Stimulated activated CD4-positive, alpha-beta T cell treated with anti-CD3 and anti-CD28 coated beads, Interleukin-4, amount 100 ng/mL, for 24 hours (primary cell): ENCODE measurements around the gene SETD1B.
"Not testable (repeated sequence)": the region's sequence is repeated elsewhere in the genome, so short reads cannot be mapped to it uniquely, and the experiment has no call there.

ENCODE experiments used
- DNase-seq: peaks from one replicate; pipeline ENCODE4 v3.0.0-alpha.2; 2020

Gene SETD1B

DNA sequence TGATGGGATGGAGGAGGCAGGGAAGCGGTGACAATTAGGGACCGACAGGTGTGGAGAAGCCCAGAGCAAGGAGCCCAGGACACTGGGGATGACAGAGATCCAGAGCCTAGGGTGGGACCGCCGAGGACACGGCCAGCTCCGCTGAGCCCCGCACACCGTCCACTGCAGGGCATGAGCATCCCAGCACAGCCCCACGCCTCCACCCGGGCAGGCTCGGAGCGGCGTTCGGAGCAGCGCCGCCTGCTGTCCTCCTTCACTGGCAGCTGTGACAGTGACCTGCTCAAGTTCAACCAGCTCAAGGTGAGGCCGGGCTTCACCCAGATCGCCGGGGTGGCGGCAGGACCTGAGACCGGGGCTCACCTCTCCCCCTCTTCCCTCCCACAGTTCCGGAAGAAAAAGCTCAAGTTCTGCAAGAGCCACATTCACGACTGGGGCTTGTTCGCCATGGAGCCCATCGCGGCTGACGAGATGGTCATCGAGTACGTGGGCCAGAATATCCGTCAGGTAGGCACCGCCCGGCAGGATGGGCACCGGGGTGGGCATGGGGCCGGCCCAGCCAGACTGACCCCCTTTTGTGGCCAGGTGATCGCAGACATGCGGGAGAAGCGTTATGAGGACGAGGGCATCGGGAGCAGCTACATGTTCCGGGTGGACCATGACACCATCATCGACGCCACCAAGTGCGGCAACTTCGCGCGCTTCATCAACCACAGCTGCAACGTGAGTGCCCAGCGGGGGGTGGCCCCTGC is 23.7 kb downstream of the SETD1B start:
- no peak for DNase-seq

DNA sequence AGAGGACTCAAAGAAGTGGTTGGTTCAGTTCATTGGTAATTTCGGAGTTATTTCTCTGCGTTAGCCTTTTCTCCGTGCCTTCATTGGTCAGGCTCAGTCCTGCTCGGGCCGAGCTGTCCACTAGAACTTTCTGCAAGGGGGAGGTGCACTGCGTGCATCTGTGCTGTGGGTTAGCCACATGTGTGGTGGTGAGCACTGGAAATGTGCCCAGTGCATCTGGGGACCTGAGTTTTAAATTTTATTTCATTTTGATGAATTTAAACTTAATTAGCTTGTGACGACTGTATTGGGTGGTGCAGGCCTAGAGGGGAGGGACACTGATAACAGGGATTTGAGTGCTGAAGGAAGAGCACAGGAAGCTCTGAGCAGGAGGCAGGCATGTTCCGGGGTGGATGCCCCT is 24.5 kb downstream of the SETD1B start:
- DNase-seq, result no peak

DNA sequence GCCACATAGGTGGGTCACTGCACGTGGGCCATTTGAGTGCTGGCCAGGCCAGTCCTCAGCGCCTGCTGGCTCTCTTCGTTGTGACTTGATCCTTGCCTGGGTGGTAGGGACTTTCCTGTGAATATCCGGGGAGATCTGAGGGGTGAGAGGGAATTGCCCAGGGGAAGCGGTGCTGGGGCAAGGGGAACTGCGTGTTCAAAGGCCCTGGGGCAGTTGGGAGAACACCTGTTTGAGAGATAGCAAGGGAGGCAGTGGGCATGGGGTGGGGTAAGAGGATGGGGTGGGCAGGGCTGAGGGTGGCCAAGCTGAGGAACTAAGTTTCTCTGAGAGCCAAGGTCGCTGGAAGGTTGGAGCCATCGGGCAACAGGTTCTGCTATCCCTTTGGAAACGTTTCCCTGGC is 25.0 kb downstream of the SETD1B start:
- DNase-seq, result no peak

DNA sequence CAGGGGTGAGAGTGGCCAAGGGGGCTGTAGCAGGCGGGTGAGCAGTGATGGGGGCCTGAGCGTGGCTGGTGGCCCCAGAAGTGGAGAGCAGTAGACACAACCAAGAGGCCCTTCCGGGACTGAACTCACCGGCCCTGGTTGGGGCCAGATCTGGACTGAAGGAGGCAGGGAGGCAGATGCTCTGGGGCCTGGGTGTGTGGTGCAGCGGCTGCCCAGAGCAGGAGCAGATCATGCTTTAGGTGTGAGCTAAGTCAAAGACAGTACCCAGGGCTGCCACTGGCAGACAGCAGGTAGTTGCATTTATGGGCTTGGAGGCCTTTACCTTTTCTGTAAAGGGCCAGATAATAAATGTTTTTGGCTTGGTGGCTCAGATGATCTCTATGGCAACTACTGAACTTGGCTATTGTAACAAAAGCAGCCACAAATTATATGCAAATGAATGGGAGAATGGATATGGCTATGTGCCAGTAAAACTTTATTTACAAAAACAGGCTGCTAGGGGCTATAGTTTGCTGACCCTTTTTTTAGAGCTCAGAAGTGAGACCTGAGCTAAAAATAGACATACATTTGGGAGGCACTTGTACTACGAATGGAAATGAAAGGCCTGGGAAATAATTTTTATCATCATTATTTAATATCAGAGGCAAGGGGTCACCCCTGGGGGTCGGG is 25.6 kb downstream of the SETD1B start:
- no peak for DNase-seq

DNA sequence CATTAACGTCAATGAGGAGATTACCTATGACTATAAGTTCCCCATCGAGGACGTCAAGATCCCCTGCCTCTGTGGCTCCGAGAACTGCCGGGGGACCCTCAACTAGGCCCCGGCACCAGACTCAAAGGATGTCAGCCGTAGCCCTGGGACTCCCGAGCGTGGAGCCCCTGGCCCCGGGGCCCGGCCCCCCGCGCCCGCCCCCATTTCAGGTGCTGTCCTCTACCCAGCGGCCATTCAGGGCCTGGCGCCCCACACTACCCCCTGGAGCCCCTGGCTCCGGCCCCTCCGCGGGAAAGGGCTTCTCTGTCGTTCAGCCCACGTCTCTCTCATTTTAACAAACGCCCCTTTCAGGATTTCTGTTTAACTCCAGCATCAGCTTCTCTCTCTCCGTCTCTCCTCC is 26.3 kb downstream of the SETD1B start:
- DNase-seq, result no peak

DNA sequence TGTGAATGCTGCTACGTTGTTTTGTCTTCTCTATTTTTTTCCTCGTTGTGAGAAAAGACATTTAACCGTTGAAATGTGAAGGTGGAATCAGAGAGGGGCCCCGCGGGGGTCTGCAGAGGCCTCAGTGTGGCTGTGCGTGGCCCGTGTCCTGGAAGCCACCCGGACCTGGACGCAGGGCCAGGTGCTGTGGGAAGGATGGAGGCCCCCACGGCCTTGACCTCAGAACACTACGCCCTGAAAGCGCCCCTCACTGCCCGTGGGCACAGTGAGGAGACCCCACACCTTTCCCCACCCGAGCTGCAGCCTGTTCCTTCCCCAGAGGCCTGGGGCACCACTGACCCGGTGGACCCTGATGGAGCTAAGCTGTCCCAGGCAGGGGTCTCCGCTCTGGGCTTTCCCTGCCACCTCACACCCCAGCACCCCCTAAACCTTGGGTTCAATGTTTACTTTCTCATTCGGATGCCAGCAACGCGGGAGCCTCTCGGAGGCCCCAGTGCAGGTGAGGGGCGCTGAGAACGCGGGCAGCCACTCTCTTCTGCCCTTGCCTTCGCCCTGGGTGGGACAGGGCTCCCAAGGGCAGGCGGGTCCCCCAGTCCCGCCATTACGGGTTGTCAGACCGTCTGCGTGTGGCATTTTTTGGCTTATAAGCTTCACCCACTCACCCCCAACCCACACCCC is 26.9 kb downstream of the SETD1B start:
- no peak for DNase-seq

DNA sequence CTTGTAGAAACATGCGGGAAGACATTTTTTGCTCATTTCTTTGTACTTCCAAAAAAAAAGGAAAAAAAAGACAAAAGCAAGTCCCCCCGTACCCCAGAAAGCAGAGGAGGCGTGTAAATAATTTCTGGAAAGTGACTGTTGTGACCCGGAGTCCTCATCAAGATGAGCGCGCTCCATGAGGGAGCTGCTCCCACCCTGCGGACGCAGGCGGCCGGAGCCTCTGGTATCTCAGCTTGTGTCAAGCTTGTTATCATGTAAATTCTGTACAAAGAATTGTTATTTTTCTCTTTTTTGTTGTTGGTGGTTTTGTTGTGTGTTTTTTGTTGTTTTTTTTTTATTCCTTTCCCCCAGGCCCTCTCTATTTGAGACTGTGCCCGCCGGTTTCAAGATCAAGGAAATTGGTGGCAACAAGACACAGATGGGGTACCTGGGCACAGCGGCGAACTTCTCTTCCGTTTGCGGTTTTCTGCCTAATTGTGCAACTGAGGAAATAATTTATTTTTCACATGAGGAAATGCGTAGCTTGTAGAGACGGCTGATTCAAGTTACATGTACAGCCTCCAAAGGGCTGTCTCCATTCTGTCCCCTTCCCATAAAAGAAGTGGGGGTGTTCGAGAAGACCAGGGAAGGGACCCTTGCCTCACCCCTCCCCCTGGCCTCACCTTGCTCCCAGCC is 27.9 kb downstream of the SETD1B start:
- DNase-seq, result no peak

DNA sequence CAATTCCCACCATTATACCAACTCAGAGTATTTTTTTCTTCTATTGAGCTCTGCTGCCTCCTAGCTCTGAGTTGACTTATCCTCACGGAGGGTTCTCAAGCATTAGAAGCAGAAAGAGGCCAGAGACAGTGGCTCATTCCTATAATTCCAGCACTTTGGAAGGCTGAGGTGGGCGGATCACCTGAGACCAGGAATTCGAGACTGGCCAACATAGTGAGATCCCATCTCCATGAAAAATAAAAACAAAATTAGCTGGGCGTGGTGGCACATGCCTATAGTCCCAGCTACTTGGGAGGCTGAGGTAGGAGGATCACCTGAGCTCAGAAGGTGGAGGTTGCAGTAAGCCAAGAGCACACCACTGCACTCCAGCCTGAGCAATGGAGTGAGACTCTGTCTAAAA is 33.9 kb downstream of the SETD1B start:
- DNase-seq, result no peak

DNA sequence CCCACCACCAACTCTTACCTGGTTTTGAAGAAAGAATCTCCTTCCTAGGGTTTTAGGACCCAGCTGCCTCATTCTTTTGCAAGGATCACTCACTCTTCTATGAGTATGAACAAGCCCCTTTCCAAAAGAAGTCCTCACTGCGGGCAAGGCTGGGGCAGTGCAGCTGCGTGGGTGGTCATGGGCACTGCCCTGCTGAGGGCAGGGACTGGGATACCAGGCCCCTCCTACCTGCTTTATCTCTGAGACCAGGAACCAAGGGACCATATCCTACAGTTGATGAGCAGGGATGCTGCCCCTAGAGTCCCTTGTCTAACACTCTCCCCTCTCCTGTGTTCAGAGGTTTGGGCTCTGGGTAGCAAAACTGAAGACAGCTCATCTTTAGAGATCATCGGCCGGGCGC is 34.3 kb downstream of the SETD1B start:
- no peak for DNase-seq

DNA sequence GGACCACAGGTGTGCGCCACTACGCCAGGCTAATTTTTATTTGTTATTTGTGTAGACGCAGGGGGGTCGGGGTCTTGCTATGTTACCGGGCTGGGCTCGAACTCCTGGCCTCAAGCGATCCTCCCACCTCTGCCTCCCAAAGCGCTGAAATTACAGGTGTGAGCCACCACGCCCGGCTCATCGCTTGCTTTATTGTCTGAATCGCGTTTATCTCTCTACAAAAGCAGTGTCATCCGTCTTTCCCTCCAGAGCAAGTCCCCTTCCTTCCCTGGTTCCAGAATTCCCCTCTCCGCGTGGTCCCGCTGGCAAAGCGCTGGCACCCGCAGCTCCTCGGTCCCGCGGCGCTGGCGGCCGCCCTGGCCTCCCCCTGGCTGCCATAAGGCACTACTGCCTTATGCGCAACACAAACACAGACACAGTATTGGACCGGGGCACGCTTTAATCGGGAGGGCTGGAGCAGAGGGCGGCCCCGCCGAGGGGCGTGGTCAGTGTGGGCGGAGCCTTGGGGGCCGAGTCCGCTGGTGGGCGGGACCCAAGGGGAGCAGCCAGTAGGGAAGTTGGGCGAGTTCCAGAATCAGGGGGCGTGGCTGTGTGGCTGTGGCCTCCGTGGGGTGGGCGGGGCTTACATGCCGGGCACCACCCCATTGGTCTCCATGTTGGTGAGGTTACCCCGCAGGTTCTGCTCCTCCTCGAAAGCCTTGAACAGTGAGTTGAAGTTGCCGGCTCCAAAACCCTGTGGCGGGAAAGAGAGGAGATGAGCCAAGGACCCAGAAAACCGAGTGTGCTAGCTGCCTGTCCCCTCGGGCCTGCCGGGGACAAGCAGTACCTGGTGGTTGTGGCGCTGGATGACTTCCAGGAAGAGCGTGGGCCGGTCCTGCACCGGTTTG is 35.5 kb downstream of the SETD1B start:
- DNase-seq, result peak; percentile 100

DNA sequence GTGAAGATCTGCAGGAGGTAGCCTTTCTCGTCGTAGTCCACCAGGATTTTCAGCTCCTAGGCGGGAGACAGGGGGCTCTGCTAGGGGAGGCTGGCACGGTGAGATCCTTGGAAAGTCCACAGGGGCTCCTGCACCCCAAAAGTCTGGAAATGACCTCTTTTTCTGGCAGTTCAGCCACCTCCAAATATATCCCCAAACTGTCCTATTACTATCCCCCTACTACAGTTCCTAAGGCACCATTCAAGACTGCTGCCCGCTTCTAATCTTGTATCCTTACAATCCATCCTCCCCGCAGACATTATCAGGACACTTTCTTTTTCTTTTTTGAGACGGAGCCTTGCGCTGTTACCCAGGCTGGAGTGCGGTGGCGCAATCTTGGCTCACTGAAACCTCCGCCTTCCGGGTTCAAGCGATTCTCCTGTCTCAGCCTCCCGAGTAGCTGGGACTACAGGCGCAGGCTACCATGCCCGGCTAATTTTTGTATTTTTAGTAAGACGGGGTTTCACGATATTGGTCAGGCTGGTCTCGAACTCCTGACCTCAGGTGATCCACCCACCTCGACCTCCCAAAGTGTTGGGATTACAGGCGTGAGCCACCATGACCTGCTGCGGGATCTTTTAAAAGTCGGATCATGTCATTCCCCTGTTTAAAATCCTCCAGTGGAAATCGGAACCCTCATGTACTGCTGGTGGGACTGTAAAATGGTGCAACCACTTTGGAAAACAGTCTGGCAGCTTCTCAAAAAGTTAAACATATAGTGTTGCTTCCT is 36.4 kb downstream of the SETD1B start:
- DNase-seq, result no peak

DNA sequence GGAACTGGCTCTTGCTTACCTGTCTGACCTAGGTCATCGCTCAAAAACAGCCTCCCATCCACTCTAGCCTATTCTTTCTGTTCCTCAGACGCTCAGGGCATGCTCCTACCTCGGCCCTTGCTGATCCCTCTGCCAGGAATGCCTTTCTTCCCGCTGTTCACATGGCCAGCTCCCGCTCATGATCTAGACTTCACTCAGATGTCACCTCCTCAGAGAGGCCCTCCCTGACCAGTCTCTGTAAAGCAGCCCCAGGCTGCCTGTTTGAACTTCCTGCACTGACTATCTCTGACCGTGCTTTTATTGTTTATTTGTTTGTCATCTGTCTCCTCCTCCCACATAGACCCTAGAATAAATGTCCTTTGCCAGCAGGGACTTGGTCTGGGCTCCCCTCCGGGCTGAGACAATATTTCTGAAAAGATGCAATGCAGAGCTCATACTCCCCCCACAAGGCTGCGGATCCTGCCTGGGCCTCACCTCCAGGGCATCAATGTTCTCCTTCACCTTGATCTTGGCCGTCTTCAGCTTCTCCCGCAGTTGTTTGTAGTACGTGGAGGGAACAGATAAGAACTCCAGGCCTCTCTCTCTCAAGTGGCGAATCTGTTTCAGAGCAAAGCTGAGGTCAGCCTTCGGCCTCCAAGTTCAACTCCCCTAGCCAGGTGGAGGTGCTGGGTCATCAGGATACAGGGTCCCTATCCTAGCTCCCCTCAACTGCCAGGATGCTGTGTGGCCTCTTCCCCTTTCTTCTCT is 39.6 kb downstream of the SETD1B start:
- no peak for DNase-seq

DNA sequence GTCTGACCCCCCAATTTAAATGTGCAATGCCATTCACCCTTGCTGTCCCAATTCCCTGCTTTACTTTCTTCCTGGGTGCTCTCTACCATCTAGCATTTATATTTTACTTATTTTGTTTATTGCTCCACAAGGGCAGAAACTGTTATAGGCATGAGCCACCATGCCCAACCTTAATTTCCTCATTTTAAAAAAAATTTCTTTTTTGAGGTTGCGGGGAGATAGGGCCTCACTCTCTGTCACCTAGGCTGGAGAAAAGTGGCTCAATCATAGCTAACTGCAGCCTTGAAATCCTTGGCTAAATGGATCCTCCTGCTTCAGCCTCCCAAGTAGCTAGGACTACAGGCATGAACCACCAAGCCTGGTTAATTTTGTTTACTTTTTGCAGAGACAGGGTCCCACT is 41.9 kb downstream of the SETD1B start:
- DNase-seq, result no peak

DNA sequence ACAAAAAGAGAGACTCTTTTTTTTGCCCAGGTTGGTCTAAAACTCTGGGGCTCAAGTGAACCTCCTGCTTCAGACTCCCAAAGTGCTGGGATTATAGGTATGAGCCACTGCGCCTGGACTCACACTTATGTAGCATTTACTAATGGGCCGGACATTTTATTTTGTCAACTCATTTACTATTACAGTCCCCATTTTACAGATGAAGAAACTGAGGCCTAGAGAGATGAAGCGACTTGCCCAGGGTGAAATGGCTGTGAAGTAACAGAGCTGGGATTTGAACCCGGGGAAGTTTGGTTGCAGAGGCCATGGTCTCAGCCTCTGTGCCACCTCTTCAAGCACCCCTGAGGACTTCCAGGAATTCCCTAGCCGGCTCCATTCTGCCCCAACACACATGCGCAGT is 45.4 kb downstream of the SETD1B start:
- DNase-seq, result no peak

DNA sequence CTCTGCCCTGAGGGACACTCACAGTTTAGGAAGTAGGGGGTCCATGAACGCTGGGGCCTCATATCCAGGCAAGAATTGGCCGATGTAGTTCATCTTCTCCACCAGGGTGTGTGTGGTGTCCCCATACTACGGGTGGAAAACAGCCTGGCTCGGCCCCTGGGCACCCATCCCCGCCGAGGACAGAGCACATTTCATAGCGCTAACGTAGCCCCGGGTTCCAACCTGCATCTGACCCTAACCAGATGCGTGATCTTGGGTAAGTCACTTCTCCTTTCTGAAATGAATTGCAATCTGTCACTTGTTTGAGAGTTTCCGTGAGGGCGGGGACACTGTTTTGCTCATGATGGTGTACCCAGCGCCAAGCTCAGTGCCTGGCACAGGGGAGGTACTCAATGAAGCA is 45.9 kb downstream of the SETD1B start:
- no peak for DNase-seq

DNA sequence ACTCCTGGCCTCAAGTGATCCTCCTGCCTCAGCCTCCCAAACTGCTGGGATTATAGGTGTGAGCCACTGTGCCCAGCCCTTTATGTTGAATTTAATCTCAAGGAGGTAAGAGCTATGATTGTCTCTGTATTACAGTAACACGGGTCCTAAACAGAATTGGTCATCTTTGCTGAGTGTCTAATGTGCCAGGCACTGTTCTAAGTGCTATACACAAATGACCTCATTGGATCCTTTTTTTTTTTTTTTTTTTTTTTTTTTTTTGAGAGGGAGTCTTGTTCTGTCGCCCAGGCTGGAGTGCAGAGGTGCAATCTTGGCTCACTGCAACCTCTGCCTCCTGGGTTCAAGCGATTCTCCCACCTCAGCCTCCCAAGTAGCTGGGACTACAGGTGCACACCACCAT is 48.6 kb downstream of the SETD1B start:
- not testable (repeated sequence) for DNase-seq

DNA sequence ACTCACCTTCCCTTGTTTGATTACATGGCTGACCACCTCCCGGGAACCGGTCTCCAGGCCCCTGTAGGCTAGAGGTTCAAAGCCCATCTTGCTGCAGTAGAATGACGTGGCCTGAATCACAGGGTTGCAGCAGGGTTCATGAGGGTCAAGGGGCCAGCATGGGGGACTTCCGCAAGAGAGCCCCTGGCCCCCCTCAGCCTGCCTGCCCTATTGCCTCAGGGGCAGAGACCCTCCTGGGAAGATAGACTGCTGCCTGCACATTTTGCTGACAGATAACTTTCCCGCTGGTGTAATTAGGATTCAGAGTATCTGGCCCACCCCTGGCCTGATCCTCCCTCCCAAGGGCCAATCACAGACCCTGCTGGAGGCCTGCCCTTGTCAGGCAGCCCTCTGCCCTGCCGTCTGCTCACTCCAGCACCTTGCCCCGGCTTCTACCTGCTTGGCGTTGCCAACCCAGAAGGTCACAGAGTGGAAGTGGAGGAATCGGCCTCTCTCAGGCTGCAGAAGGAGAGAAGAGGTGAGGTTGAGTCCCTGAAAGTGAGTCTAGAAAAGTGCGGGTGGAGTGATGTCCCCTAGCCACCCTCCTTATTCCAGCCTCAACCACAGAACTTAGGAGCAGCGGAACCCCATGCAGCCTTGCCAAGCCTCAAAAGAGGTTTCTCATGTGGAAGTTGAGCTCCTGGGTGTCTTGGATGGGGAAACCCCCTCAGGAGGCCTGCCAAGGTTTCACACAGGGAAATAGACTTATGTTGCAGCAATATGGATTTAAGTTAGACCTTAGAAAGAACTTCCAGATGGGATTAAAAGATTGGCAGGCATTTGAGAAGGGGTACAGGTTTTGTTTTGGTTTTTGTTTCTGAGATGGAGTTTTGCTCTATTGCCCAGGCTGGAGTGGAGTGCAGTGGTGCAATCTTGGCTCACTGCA is 53.8 kb downstream of the SETD1B start:
- DNase-seq, result no peak

DNA sequence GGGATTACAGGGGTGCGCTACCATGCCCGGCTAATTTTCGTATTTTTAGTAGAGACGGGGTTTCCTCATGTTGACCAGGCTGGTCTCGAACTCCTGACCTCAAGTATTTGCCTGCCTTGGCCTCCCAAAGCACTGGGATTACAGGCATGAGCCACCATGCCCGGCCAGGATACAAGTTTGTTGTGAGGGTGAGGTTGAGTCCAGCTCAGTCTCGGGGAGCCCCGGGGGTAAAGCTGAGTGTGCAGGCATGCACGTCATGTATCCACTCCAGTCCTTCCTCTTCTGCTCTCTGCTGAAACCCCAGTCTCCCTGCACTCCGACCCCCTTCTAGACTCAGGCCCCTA is 54.5 kb downstream of the SETD1B start:
- DNase-seq, result no peak

DNA sequence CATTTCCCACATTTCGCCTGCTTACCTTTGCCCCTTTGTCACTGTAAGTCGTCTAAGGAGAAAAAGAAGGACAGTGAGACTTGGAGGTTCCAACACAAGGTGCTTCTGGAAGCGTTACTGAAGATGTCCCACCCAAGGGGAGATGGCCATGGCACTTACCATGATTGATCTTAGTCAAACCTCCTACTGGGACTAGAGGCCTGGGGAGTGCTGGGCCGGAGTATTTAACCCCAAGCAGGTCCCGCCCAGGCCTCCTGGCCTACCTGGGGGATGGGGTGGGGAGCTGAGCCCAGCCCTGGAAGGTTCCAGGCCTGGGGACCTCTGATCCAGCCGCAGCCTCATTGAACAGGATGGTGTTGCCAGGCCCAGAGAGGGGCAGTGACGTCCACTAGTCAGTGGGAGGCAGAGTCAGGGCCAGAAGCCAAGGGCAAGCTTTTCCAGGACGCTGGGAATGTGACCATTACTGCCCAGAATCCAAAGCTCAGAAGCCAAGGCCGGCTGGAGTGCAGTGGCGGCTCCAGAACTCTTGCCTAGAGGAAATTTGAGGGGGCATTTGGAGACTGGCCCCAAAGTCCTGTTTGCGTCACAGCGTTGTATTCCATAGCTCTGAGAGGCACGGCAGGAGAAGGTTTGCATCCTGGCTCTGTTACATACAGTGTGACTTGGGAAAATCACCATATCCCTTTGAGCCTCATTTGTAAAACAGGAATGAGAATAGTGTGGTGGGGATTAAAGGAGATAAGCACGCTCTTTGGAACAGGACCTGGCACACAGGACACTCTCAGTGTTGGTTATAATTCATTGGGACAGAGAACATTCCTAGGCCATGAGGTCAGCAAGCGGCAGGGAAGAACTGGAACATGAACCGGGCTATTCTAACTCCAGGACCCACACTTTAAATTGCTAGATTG is 55.1 kb downstream of the SETD1B start, which contains the start of gene HPD:
Gene HPD, minus strand, starts transcription at position 198 of the 911 bp plus-strand sequence. Its CDS starts 36 bp downstream, at position 162.
- DNase-seq, result no peak
